ENCODE results near the gene NAP1L5.
A peak's percentile ranks its signal among the peaks of the same experiment; 100 is the strongest.

NAP1L5 gene

DNA sequence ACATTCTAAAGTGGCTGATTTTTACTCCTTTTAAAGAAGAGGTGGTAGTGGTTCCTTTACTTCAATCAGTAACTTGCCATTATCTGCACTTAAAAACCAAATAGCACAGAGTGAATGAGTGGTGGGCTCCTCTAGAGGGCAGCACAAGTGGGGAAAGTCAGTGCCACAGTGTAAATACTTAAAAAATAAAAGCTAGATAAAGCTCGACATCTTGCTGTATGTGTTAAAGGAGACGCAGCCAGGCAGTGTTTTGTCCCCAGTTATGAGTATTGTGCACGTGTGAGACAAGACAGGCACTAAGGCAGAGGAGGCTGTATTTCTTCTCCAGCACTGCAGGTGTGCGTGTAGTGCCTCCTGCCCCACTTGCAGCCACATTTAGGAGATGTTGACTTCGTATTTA is 24.6 kb downstream of the NAP1L5 start:
- no peak overlapping the region for H3K4me3 ChIP-seq (ENCODE audit: low read length)
- peak; percentile 31 for DNase-seq (ENCODE audit: low read depth)
- TF ChIP-seq, protein P1, sequence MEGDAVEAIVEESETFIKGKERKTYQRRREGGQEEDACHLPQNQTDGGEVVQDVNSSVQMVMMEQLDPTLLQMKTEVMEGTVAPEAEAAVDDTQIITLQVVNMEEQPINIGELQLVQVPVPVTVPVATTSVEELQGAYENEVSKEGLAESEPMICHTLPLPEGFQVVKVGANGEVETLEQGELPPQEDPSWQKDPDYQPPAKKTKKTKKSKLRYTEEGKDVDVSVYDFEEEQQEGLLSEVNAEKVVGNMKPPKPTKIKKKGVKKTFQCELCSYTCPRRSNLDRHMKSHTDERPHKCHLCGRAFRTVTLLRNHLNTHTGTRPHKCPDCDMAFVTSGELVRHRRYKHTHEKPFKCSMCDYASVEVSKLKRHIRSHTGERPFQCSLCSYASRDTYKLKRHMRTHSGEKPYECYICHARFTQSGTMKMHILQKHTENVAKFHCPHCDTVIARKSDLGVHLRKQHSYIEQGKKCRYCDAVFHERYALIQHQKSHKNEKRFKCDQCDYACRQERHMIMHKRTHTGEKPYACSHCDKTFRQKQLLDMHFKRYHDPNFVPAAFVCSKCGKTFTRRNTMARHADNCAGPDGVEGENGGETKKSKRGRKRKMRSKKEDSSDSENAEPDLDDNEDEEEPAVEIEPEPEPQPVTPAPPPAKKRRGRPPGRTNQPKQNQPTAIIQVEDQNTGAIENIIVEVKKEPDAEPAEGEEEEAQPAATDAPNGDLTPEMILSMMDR (conservative IDR thresholded peaks at IDR 0.05; ENCODE audit: low read length) = peak; percentile 65

GRCh38 chr4:88661739-88662138 is 35.9 kb downstream of the NAP1L5 start:
- H3K4me3 ChIP-seq (ENCODE audit: low read length) = no peak overlapping the region
- DNase-seq (ENCODE audit: low read depth) = peak; percentile 80
- TF ChIP-seq, protein P1 (conservative IDR thresholded peaks at IDR 0.05; ENCODE audit: low read length) = no peak

DNA sequence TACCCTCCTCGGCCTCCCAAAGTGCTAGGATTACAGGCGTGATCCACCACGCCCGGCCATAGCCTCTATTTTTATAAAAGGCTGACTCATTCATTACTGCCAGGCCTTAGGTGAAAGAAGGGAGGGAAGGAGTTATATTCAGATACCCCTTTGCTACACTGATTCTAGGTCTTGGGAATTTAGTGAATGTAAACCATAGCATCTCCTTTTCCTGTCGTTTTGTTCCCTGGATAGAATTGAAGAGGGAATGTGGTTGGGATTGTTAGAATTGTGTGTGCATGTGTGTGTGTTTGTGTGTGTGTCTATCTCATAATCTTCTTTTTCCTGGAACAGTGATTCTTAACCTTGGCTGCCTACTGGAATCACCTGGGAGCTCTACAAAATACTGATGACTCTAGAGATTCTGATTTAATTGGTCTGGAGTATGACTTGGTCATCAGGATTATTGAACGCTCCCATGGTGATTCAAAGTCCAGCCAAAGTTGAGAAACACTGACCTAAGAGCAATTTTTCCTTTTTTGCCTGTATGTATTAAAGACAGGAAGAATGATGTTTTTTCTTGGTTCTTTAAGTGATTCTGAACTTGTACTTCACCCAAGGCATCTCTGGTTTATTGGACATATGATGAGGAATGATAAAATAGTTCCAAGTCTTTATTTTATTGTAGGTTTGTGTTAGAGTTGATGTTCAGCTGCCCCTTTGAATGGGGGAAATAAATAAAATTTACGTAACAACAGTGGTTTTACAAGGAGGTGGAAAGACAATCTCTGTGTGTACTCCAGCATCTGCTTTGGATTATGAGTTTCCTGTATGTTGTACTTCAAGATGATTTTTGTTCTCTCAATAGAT is 37.0 kb downstream of the NAP1L5 start:
- H3K4me3 ChIP-seq (ENCODE audit: low read length) = no peak overlapping the region
- peak; percentile 77 for DNase-seq (ENCODE audit: low read depth)
- TF ChIP-seq, protein P1 (conservative IDR thresholded peaks at IDR 0.05; ENCODE audit: low read length) = no peak

DNA sequence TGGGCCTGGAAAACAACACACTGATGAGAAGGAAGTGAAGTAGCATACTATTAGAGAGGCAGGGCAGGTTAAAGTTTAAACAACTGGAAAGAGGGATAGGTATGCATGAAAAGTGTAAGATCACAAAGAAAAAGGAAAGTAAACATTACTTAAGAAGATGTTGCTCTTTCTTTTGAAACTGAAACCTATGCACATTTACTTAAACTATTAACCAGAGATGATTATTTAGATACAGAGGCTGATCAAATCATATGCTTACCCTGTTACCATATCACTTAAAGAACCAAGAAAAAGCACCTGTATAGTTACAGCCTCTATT is 37.8 kb downstream of the NAP1L5 start:
- no peak for DNase-seq (ENCODE audit: low read depth)
- TF ChIP-seq, protein P1 (conservative IDR thresholded peaks at IDR 0.05; ENCODE audit: low read length) = no peak
- no peak overlapping the region for H3K4me3 ChIP-seq (ENCODE audit: low read length)

DNA sequence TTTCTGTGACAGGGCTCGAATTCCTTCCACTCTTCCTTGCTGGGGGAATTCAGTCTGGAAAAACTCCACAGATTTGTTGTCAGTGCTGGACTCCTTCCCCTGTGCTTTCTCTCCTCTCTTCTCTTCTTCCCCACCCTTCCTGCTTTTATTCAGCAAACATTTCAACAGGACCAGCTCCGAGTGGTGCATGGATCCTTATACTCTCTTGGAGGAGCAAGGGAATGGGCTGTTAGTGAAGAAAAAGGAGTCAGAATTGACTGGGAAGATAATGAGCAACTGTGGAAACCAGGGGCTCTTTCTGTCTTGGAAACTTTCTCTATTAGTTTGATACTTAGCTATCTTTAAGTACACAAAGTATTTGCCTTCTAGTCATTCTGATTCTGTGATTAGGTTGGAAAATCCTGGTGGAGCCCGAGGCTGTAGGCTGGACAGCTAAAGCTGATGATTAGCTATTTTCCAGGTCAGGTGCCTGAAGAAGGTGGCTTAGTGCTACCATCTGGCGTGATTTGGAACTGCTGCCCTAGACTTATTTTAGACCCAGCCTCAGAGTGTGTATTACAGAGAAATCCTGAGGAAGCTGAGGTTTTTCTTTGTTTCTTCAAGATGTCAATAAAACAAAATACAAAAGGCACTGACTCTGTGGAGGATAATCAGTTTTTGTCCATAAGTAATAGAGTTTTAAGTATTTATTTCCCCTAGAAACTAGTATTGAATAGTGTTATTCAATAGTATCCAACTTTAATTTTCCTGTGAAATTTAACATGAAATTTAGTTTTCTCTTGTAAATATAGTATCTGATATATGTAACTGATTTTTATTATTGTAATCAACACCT is 38.4 kb downstream of the NAP1L5 start:
- TF ChIP-seq, protein P1 (conservative IDR thresholded peaks at IDR 0.05; ENCODE audit: low read length) = peak; percentile 90
- DNase-seq (ENCODE audit: low read depth) = peak; percentile 74

GRCh38 chr4:88655226-88655625 is 42.4 kb downstream of the NAP1L5 start:
- no peak for DNase-seq (ENCODE audit: low read depth)
- H3K4me3 ChIP-seq (ENCODE audit: low read length) = no peak overlapping the region
- TF ChIP-seq, protein P1 (conservative IDR thresholded peaks at IDR 0.05; ENCODE audit: low read length) = no peak

More for the DNA sequence above, 38.4 kb downstream of the NAP1L5 start:
- no peak overlapping the region for H3K4me3 ChIP-seq (ENCODE audit: low read length)
